ENCODE measurements around the gene PLCZ1.
"Not testable (repeated sequence)": the region's sequence is repeated elsewhere in the genome, so short reads cannot be mapped to it uniquely, and the experiment has no call there.

The PLCZ1 gene

GRCh38 chr12:18703911-18704310, 33.9 kb downstream of the PLCZ1 start:
- no peak for DNase-seq (ENCODE audit: low read depth in 2 of 2)

- DNase-seq (ENCODE audit: low read depth in 2 of 2): no peak
These were observed 34.5 kb downstream of the PLCZ1 start for GRCh38 chr12:18703321-18703720.

- DNase-seq (ENCODE audit: low read depth in 2 of 2): no peak
These were observed 37.5 kb downstream of the PLCZ1 start for GRCh38 chr12:18700271-18700670.

GRCh38 chr12:18696971-18697602, 40.7 kb downstream of the PLCZ1 start:
- DNase-seq (ENCODE audit: low read depth in 2 of 2): no peak

GRCh38 chr12:18693986-18694385, 43.8 kb downstream of the PLCZ1 start:
- DNase-seq (ENCODE audit: low read depth in 2 of 2): not testable (repeated sequence)

GRCh38 chr12:18690653-18691052, 47.2 kb downstream of the PLCZ1 start:
- no peak for DNase-seq (ENCODE audit: low read depth in 2 of 2)

GRCh38 chr12:18689771-18690170, 48.0 kb downstream of the PLCZ1 start:
- DNase-seq (ENCODE audit: low read depth in 2 of 2): no peak

GRCh38 chr12:18684430-18684829, 53.4 kb downstream of the PLCZ1 start:
- DNase-seq (ENCODE audit: low read depth in 2 of 2): no peak

- no peak for DNase-seq (ENCODE audit: low read depth in 2 of 2)
These were observed 54.3 kb downstream of the PLCZ1 start for GRCh38 chr12:18683327-18684013.

GRCh38 chr12:18681818-18682217, 56.0 kb downstream of the PLCZ1 start:
- DNase-seq (ENCODE audit: low read depth in 2 of 2): no peak

- no peak for DNase-seq (ENCODE audit: low read depth in 2 of 2)
These were observed 60.7 kb downstream of the PLCZ1 start for GRCh38 chr12:18676996-18677588.

GRCh38 chr12:18676141-18676540, 61.7 kb downstream of the PLCZ1 start:
- DNase-seq (ENCODE audit: low read depth in 2 of 2): no peak

GRCh38 chr12:18658829-18659228, 79.0 kb downstream of the PLCZ1 start:
- no peak for DNase-seq (ENCODE audit: low read depth in 2 of 2)

- DNase-seq (ENCODE audit: low read depth in 2 of 2): no peak
These were observed 79.6 kb downstream of the PLCZ1 start for GRCh38 chr12:18658179-18658578.

- no peak for DNase-seq (ENCODE audit: low read depth in 2 of 2)
These were observed 82.5 kb downstream of the PLCZ1 start for GRCh38 chr12:18655351-18655750.

GRCh38 chr12:18653465-18653864, 84.3 kb downstream of the PLCZ1 start:
- no peak for DNase-seq (ENCODE audit: low read depth in 2 of 2)

GRCh38 chr12:18652596-18652995, 85.2 kb downstream of the PLCZ1 start:
- DNase-seq (ENCODE audit: low read depth in 2 of 2): no peak

- DNase-seq (ENCODE audit: low read depth in 2 of 2): no peak
These were observed 86.3 kb downstream of the PLCZ1 start for GRCh38 chr12:18651525-18651924.

GRCh38 chr12:18646286-18646890, 91.4 kb downstream of the PLCZ1 start:
- no peak for DNase-seq (ENCODE audit: low read depth in 2 of 2)

- no peak for DNase-seq (ENCODE audit: low read depth in 2 of 2)
These were observed 93.2 kb downstream of the PLCZ1 start for GRCh38 chr12:18644564-18644963.

- DNase-seq (ENCODE audit: low read depth in 2 of 2): no peak
These were observed 94.1 kb downstream of the PLCZ1 start for GRCh38 chr12:18643681-18644080.

GRCh38 chr12:18640321-18640955, 97.4 kb downstream of the PLCZ1 start:
- no peak for DNase-seq (ENCODE audit: low read depth in 2 of 2)

All from stimulated activated CD4-positive, alpha-beta T cell treated with anti-CD3 and anti-CD28 coated beads, Interleukin-1b, Interleukin-23, amount 100 ng/mL, for 4 hours (primary cell).